HG02970 (cell line): Measurements from ENCODE around the gene YJU2.
"Not testable (repeated sequence)": the region's sequence is repeated elsewhere in the genome, so short reads cannot be mapped to it uniquely, and the experiment has no call there.

Experiments used
- ATAC-seq: cut with Tn5 transposase; IDR thresholded peaks from one replicate; pipeline ENCODE4 v1.9.1; 2021; ENCODE audit warnings: mild to moderate bottlenecking, moderate library complexity, moderate number of reproducible peaks; ENCODE audit not compliant: unreplicated experiment, low FRiP score

YJU2 gene

DNA sequence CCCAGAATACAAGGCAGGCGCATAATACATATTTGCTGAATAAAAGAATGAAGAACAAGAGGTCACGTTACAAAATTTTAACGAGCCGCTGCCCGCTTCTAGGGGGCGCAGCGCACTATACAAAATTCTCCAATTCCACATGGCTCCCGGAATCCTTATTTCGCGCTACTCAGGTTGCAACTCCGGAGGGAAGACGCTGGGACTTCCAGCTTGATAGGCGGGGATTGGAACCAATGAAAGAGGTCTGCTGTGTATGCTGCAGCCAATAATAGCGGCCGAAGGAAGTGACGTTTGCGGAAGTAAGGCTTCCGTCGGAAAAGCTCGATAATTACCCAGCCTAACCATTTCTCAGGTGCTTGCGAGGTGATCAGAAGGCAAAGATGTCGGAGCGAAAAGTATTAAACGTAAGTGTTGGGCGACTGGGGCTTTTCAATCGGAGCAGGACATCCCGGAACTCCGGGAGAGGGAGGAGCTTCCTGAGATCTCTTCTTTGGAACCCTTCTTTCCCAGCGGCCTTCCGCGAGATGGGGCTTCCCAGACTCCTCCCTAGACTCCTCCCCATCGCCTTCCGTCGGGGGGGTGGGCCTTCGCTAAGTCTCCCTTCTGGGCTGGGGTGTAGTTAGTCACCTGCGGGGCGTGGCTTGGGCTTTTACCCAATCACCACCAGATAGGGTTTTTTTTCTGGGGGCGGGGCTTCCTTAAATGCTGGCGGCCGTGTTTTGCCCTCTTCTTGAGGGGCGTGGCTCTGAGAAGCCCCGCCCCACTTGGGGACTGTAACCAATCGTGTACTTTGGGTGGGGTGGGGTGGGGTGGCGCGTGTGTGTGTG is at the start of gene YJU2:
Gene YJU2, plus strand, starts transcription at position 314 of the 827 bp plus-strand sequence. Its CDS starts 67 bp downstream, at position 381.
- ATAC-seq, result peak; percentile 84

DNA sequence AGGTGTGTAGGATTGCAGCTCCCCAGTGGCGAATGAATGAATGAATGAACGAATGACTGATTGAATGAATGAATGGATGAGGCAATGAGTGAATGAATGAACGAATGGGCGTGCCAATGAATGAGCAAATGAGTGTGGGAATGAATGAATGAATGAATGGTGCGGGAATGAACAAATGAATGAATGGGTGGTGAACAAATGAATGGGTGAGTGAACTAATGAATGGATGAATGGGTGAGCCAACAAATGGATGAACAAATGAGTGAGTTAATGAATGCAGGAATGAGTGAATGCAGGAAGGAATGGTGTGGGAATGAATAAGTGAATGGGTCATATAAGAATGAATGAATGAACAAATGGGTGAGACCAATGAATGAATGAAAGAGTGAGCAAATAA is 49.7 kb upstream of the YJU2 start:
- no peak for ATAC-seq

DNA sequence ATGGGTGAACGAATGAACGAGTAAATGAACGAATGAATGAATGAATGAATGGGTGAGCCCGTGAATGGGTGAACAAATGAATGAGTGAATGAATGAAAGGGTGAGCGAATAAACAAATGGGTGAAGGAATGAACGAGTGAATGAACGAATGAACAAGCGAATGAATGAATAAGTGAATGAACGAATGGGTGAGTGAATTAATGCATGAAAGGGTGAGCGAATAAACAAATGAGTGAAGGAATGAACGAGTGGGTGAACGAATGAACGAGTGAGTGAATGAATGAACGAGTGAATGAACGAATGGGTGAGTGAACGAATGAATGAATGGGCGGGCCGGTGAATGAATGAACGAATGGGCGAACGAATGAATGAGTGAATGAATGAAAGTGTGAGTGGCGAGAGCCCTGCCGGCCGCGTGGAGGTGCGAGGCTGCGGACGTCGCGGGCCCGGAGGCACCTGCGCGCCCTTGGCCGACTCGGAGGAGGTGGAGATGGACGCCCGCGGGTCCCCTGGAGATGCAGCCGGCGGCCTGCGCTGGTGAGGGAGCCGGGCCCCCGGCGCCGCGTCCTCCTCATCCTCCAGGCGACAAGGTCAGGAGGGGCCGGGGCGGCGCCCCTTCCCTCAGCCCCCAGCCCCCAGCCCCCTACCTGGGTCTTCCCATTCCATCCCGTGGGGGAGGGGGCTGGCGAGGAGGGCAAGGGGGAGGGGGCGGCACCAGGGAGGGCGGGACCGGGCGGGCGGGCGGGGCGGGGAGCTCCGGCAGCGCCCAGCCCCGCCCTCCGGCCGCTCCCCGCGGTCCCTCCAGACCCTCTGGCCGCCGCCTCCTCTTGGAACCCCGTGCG is 49.0 kb upstream of the YJU2 start:
- no peak for ATAC-seq

DNA sequence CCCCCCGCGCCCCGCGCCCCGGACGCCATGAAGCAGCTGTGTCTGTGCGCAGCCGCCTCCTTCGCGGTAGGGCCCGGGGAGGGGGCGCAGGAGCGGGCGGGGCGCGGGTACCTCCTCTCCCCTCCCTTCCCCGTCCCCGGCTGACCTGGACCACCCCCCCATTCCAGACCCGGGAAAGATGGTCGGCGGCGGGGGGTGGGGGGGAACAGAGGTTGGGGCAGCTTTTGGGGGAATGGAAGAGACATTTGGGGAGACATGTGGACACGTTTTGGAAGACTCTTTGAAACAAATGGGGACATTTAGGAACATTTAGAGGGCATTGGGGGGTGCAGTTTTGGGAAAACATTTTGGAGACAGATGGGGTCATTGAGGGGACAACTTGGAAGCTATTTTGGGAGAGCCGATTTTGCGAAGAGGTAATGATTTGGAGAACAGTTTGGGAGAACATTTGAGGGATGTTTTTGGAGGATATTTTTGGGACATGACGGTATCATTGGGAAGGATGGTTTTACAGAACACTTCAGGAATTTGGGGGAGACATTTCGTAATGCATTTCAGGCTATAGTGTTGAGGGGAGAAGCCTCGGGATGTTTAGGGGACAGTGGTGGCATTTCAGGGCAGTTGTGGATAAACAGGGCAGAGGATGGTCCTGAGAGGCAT is 48.3 kb upstream of the YJU2 start:
- no peak for ATAC-seq

DNA sequence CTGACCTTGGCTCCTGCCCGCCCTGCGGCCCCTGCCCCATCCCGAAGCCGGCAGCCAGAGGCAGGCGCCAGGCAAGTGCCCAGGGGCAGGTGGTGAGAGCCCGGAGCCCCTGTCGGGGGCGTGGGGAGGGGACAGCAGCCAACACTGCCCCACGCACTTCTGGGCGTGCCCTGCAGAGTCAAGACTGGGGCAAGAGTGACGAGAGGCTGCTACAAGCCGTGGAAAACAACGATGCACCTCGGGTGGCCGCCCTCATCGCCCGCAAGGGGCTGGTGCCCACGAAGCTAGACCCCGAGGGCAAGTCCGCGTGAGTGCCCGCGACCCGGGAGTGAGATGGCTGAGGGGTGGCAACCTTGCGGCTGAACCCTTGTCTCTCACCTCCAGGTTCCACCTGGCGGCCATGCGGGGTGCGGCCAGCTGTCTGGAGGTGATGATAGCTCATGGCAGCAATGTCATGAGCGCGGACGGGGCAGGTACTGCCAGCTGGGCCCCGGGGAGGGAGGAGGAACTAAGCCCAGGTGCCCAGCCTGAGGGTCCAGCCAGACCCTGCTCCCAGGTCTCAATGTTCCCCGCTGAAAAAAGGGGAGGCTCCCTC is 47.1 kb upstream of the YJU2 start:
- ATAC-seq, result no peak

DNA sequence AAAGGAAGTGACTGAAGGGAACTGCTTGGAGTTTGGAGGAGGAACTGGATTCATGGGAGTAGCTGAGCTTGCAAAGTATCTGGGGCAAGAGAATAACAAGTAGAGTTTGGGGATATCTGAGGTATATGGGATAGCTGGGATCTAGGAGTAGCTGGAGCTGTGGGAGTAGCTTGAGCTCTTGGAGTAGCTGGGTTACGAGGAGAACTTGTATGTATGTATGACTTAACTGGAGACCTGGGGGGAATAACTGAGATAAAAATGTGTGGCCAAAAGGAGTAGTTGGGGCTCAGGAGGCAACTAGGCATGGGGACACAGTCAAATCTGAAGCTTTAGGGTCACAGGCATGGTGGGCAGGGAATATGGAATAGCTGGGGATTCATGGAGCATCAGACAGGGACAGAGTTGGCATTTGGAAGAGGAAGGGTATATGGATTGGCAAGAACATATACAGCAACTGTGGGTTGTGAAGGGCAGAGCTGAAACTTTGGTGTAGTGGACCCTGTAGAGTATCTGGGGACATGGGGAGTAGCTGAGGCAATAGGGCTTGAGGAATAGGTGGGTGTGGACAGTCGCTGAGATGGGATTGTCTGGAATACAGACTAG is 45.8 kb upstream of the YJU2 start:
- no peak for ATAC-seq

DNA sequence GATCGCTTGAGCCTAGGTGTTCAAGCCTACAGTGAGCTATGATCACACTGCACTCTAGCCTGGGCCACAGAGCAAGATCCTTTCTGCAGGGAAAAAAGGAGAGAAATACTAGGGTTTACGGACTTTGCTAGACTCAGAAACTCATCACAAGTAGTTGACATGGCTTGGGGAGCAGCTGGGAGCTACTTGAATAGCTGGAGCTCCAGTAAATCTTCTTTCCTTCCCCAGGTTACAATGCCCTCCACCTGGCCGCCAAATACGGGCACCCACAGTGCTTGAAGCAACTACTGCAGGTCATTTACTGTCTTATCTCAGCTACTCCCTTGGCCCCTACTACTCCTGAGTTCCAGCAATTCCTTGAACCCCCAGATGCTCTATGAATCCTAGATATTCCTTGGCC is 45.1 kb upstream of the YJU2 start:
- no peak for ATAC-seq

DNA sequence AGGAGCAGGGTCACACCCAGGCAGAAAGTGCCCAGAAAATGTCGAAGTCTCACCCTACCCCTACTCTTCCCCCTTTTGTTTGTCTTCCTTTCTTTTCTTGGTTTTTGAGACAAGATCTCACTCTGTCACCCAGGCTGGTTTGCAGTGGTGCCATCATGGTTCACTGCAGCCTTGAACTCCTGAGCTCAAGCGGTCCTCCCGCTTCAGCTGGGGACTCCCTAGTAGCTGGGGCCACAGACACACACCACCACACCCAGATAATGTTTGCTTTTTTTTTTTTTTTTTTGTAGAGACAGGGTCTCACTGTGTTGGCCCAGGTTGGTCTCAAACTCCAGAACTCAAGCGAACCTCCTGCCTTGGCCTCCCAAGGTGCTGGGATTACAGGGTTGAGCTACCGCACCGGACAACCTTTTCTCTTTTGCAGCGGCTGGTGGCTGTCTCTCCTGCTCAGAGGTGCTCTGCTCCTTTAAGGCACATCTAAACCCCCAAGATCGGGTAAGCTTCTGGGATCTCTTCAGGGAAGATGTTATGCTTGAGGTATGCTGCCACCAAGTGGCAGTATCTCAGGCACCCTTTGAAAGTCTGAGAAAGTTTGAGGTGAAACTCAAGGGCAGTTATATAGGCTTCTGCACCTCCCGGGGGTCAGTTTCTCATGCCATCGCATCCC is 39.9 kb upstream of the YJU2 start:
- ATAC-seq, result no peak

DNA sequence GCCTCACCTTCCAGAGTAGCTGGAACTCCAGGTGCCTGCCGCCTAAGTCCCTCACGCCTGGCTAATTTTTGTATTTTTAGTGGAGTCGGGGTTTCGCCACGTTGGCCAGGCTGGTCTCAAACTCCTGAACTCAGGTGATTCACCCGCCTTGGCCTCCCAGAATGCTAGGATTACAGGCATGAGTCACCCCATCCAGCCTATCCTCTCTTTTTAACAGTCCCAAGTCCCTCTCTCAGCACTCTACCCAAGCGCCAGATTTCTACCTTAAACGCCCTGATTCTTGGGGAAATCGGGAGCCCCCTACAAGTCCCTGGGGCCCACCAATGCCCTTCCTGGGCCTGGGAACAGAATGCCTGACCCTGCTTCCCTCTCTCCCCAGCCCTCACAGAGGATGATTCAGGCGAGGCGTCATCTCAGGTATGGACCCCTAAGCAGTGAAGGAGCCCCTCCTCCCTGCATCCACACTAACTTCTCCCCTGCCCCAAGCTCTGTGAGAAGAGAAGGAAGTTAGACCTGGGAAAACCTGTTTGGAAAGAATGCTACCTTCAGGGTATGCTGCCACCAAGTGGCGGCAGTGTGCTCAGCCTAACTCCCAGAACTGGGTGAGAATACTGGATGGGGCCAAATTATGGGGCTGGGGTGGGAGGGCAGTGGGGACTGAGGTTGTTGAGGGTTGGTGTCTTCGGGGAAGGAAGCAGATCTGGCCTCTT is 38.3 kb upstream of the YJU2 start:
- ATAC-seq, result no peak

DNA sequence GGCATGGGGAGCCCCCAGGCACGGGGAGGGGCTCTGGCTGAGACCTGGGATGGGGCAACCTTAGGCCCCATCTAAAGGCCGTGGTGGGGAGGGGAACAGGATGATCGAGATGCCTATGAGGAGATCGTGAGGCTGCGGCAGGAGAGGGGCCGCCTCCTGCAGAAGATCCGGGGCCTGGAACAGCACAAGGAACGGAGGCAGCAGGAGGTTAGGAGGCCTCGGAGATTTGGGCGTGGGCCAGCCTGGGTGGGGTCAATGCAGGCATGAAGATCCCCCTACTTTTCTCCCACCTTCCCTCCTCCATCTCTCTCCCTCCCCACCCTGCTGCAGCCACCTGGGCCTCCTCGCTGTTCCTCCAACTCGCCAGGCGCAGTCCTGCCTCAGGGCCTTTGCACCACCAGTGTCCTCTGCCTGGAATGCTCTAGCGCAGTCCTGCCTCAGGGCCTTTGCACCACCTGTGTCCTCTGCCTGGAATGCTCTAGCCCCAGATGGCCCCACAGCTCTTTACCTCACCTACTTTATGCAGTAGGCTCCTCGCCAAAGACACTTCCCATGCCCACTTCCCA is 36.6 kb upstream of the YJU2 start:
- no peak for ATAC-seq

DNA sequence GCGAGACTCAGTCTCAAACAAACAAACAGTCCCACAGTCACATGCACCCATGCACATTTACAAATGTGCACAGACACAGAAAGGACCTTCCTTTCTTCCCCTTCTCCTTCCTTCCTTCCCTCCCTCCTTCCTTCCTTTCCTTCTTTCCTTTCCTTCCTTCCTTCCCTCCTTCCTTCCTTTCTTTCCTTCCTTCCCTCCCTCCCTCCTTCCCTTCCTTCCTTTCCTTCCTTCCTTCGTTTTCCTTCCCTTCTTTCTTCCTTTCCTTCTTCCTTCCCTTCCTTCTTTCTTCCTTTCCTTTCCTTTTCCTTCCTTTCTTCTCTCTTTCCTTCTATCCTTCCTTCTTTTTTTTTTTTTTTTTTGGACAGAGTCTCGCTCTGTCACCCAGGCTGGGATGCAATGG is 33.8 kb upstream of the YJU2 start:
- ATAC-seq, result no peak

DNA sequence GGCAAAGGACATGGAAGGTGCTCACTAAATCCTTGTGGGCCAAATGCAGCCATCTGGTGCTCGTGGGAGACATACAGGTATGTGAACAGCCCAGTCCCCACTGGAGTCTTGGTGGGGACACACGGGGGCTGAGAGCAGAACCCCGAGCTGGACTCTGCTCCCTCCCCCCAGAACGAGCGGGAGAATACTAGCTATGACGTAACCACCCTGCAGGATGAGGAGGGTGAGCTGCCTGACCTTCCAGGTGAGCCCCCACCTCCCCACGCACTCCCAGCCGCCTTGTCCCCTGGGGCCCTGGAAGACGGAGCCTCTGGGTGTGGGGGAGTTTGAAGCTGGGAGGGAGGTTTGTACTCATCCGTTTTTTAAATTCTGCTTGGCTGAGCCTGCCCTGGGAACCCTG is 31.1 kb upstream of the YJU2 start:
- no peak for ATAC-seq

DNA sequence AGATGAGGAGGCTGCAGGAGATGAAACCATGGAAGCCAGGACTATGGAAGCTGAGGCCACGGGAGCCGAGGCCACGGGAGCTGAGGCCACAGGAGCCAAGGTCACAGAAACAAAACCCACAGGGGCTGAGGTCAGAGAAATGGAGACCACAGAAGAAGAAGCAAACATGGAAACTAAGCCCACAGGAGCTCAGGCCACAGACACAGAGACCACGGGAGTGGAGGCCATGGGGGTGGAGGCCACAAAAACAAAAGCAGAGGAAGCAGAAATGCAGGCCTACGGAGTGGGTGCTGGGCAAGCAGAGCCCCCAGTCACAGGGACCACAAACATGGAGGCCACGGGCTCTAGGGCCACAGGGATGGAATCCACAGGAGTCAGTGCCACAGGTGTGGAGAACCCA is 30.0 kb upstream of the YJU2 start:
- no peak for ATAC-seq

DNA sequence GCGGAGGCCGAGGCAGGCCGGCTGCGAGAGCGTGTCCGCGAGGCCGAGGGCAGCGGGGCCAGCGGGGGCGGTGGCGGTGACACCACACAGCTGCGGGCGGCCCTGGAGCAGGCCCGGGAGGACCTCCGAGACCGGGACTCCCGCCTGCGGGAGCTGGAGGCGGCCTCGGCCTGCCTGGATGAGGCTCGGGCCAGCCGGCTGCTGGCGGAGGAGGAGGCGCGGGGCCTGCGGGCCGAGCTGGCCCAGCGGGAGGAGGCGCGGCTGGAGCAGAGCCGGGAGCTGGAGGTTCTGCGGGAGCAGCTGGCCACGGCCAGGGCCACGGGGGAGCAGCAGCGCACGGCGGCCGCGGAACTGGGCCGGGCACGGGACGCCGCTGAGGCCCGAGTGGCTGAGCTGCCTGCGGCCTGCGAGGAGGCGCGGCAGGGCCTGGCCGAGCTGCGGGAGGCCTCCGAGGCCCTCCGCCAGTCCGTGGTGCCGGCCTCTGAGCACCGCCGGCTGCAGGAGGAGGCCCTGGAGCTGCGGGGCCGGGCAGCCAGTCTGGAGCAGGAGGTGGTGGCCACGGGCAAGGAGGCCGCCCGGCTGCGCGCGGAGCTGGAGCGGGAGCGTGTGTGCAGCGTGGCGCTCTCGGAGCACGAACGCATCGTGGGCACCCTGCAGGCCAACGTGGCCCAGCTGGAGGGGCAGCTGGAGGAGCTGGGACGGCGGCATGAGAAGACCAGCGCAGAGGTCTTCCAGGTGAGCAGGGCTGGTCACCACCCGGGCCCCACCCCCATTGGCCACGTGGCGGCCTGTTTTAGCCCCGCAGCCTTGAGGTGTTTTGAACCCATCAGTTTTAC is 29.2 kb upstream of the YJU2 start:
- no peak for ATAC-seq

DNA sequence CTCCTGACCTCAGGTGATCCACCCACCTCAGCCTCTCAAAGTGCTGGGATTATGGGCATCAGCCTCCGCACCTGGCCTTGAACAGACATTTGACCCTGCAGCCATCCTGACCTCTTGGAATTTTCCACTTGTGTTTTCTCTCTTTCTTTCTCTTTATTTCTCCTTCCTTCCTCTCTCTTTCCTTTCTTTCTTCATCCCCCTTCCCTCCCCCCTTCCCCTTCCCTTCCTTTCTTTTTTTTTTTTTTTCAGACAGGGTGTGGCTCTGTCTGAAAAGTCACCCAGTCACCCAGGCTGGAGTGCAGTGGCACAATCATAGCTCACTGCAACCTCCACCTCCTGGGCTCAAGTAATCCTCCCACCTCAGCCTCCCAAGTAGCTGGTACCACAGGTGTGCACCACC is 28.4 kb upstream of the YJU2 start:
- not testable (repeated sequence) for ATAC-seq

DNA sequence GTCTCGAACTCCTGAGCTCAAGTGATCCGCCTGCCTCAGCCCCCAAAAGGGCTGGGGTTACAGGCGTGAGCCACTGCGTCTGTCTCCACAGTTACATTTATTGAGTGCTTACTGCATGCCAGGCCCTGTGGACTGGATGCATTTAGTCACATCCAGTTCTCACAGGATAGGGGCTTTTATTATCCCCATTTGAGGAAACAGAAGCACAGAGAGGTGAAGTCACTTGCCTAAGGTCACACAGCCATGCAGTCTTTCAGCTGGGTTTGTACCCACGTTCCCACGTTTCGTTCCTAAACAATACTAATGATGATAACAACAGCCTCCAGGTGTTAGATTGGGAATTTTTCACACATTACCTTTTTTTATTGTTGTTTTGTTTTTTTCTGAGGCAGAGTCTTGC is 26.7 kb upstream of the YJU2 start:
- ATAC-seq, result no peak

DNA sequence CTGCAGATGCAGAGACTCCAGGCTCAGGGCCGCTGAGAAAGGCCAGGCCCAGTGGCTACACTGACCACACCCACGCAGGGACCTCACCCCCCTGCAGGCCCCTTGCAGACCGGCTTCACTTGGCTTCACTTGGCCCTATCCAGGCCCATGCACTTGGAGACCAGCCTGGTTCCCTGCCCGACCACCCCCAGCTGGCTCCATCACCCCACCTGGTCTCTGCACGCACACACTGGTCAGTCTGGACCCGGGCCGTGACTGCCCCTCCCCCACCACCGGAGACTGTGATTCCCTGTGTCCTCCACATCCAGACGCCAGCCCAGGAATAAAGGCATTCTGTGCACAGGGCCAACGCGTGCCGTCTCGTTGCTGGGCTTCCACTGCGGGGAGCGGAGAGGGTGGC is 22.4 kb upstream of the YJU2 start:
- ATAC-seq, result no peak

DNA sequence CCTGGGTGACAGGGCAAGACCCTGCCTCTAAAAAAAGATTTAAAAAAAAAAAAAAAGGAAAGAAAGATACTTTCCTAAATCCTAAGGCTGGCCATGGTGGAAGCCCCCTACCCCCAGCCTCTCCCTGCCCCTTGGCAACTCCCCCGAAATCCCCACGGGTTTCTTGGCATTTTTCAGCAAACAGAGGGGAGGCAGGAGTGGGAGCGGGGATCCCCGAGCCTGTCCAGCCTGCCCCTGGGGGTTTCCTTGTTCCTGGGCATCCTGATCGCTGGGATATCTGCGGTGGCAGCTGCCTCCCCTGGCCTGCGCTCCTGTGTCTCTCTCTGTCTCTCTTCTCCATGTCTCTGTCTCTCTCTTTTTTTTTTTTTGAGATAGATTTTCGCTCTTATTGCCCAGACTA is 21.0 kb upstream of the YJU2 start:
- no peak for ATAC-seq
